Femur (tissue), 1 donor: Measurements from ENCODE around the gene ASXL1.
"Not testable (repeated sequence)": the region's sequence is repeated elsewhere in the genome, so short reads cannot be mapped to it uniquely, and the experiment has no call there.

Experiments used
- DNase-seq: peaks from one replicate; pipeline ENCODE4 v3.0.0-alpha.2; 2017

Gene ASXL1

DNA sequence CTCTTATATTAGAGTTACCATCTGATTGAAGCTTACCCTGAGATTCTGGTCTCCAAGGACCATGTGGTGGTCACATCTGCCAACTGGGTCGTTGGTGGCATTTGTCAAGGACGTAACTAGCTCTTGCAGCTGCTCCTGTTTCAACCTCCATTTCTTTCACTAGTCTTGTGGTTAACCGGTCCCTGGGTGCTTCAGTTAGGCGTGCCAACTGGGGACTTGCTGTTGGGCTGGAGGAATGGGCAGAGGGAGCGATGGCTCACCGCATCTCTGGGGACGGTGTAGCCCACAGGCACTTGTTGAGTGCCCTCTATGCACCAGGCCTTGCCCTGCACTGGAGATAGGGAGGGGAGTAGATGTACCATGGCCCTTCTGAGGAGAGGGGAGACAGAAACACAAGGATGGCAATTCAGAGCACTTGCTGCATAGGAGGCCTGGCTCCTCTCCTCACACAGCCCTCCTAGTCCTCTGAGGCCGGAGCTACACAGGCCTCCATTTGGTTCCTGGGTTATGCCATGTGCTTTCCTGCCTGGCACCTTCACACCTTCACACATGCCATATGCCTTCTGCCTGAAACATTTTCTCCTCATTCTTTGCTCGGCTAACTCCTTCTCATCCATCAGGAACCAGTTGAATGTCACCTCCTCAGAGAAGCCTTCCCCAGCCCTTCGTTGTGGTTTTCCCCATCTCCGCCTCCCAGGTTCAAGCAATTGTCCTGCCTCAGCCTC, 20.0 kb upstream of the ASXL1 start:
- DNase-seq: peak; percentile 42

DNA sequence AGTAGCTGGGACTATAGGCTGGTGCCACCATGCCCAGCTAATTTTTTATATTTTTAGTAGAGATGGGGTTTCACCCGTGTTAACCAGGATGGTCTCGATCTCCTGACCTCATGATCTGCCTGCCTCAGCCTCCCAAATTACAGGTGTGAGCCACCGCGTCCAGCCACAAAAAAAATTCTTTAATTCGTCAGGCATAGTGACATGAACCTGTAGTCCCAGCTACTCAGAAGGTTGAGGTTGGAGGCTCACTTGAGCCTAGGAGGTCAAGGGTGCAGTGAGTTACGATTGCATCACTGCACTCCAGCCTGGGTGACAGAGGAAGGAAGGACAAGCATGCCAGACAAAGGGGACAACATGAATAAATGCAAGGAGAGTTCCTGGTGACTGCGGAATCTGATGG, 19.5 kb upstream of the ASXL1 start:
- no peak for DNase-seq

DNA sequence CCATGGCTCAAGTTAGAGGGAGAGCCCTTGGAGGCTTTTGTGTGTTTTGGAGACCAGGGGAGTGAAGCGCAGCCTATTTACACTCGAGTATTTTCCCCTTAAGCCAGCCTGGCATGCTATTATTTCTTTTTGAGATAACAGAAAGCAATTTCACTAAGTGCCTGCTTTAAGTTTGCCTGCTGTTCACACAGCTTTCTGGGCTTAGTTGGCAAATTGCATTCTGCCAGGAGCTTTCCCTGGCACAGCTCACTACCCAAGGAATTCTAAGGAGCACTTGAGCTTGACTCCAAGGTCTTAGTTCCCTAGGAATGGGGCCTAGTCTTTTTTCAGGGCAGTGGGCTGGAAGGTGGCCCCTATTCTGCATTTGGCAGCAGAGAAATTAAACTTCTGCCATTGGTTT, 19.0 kb upstream of the ASXL1 start:
- no peak for DNase-seq

DNA sequence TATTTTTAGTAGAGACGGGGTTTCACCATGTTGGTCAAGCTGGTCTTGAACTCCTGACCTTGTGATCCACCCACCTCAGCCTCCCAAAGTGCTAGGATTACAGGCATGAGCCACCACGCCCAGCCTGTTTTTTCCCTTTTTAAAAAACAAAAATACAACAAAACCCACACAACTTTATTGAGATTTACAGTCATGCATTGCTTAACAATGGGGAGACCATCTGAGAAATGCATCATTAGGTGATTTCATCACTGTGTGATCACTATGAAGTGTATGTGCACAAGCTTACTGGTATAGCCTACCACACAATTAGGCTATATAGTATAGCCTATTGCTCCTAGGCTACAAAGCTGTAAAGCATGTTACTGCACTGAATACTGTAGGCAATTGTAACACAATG, 17.1 kb upstream of the ASXL1 start:
- DNase-seq: not testable (repeated sequence)

DNA sequence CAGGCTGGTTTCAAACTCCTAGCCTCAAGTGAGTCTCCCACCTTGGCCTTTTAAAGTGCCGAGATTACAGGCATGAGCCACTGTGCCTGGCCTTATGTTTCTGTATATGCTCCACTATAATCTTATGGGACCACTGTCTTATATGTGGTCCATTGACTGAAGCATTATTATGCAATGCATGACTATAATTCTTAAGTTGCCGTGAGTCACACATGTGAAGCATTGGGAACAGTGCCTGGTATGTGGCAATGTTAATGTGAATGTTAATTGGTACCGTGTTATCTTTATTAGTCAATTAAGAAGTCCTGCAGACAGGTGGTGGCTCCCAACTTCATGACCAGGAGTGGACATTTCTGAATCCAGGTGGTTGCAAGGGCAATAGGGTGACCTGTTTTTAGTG, 14.7 kb upstream of the ASXL1 start:
- DNase-seq: no peak

DNA sequence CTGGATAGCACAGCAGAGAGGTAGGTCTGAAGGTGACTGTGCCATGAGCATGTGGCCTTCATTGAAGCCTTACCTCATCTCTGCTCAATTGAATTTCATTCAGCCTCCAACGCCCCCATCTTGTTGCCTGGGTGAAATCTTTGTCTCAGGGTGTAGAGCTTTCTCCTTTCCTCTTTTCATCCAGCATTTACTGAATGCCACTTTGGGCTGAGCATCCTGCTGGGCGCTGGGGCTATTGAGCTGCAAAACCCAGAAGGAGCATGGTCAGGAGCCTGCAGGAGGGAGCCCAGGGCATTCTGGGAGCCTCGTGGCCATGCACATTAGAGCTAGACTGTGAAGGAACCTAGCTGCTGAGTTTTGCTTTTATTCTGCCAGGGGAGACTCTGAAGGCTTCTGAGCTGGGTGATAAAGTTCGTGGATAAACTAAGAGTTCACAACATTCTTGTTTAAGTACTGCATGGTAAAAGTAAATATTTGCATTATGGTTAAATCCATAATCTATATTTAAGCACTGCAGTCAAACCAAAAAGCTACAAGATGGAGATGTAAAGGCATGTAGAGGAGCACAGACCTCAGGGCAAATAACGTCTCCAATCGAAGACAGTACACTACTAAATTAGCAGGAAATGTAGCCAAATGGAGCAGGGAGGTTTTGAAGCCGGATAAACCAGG, 13.2 kb upstream of the ASXL1 start:
- no peak for DNase-seq

DNA sequence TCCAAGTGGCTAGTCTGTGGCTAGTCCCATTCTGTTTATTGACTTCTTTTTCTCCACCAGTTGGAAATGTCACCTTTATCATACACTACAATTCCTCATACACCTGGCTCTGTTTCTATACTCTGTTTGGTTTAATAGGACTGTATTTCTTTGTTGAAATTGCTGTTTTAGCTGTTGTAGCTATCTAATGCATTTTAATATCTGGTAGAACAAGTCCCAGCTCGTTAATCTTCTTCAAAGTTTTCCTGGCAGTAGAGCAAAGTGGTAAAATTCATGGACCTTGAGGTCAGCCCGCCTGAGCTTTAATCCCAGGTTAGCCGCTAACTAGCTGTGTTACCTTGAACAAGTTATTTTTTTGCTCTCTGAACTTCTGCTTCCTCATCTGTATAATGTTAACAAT, 9.9 kb upstream of the ASXL1 start:
- no peak for DNase-seq

DNA sequence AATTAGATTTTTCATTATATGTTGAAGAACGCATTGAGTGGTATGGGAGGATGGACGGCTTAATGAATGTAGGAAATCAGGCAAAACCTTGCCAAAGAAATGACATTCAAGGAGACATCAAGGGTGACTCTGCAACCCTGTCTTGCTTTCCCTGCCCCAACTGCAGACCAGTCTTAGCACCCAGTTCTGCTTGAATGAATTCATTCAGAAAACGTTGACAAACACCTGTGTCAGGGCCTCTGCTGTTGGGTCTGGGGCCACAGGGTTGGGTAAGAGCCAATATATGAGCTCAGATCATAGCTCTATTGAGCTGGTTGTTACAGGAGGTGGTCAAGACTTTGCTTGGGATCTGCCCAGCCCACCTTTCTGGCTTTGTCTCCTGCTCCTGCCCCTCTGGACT, 7.7 kb upstream of the ASXL1 start:
- DNase-seq: no peak

DNA sequence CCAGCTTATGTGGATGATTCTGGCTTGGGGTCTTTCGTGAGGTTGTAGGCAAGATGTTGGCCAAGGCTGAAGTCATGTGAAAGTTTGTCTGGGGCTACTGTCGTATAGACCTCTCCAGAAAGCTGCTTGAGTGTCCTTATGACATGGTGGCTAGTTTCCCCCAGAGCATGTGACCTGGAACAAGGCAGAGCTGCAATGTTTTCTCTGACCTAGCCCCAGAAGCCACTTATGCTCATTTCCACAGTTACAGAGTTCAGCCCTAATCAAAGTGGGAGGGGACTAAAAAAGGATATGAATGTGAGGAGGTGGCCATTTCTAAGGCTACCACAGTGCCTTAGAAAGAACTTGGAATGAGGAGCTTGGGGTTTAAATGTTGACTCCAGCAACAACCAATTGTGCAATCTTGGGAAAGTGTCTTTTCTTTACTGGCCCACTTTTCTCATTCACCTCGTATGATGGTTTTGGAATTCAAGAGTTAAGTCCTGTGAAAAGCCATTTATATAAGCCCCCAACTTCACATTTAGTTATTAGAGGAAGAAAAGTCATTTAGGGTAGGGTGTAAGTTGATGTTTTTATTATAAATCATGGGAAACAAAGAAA, 5.9 kb upstream of the ASXL1 start:
- DNase-seq: no peak

DNA sequence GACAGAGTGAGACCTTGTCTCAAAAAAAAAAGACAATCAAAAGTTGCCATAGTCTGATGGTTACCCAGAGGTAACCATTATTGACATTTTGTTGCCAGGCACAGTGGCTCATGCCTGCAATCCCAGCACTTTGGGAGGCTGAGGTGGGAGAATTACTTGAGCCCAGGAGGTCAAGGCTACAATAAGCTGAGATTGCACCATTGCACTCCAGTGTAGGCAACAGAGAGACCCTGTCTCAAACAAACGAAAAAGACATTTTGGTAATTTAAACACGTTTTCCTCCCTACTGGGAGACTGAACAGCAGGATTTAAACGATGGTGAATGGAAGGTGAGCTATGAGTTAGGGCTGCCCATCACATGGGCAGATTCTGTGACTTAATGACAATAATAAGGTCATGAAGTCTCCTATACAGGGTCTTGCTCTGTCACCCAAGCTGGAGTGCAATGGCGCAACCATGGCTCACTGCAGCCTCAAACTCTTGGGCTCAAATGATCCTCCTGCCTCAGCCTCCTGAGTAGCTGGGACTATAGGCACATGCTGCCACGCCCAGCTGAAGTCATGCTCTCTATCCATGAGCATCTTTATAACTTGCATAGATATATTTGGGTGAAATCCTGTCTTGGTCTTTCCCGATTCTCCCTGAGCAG, 4.2 kb upstream of the ASXL1 start:
- DNase-seq: no peak

DNA sequence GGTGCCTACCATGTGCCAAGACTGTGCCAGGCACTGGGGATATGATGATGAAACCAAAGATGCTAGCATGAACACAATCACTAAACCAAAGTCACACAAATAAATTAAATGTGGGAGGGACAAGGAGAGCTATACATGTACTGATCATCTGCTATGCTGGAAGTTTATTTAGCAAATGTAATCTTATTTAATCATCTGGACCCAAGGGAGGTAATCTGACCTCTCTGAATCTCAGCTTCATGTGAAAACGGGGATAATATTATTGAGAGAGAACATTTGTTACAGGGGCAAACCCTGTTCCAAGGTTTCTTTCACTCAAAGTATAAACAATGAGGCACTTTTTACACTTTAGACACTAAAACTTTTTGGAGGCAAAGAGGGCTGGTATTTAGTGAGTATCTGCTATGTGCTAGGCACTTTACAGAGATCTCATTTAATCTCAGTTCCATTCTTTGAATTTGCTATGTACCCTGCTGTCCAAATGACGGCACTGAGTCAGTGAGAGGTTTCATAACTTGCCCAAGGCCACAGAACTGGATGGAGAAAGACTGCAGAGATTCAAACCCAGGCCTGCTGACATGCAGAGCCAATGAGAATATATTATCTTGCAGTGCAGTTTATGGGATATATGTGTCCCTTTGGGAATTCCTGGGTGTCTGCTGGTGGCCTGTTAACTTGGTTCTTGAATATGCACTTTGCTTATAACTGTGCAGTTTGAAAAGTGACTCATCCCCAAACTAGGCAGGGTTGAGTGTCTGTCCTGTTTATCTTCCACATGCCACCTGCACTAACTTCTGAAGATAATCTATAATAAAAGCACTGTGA, 3.3 kb upstream of the ASXL1 start:
- no peak for DNase-seq

DNA sequence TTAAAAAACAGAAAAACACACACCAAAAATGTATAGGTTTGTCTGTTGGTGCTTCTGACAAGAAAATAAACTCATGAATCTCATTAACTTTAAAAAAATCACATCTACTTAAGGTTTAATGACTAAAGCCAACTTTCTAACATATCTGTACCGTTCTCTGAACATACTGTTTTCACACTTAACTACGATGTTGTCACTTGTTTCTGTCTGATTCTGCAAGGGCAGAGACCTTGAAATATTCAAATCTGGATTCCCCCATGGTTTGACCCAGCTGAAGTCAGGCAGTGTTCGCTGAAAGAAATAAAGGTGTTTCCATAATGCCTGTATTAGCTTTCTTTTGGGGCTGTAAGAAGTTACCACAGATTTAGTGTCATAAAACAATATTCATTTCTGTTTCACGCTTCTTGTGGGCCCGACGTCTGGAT, 2.7 kb upstream of the ASXL1 start:
- no peak for DNase-seq

DNA sequence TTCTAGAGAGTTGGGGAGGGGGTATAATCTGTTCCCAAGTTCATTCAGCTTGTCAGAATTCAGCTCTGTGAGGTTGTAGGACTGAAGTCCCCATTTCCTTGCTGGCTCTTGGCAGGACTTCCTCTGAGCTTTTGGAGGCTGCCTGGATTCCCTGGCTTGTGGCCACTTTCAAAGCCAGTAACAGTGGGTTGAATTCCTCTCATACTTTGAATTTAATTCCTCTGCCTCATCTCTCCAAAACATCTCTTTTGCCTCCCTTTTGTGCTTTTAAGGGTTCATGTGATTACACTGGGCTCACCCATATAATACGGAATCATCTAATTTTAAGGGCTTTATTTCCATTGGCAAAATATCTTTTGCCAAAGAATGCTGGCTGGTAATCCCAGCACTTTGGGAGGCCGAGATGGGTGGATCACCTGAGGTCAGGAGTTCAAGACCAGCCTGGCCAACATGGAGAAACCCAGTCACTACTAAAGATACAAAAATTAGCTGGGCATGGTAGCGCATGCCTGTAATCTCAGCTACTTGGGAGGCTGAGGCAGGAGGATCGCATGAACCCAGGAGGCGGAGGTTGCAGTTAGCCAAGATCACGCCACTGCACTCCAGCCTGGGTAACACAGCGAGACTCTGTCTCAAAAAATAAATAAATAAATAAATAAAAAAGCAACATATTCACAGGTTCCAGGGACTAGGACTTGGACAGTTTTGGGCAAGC, 2.1 kb upstream of the ASXL1 start:
- not testable (repeated sequence) for DNase-seq

DNA sequence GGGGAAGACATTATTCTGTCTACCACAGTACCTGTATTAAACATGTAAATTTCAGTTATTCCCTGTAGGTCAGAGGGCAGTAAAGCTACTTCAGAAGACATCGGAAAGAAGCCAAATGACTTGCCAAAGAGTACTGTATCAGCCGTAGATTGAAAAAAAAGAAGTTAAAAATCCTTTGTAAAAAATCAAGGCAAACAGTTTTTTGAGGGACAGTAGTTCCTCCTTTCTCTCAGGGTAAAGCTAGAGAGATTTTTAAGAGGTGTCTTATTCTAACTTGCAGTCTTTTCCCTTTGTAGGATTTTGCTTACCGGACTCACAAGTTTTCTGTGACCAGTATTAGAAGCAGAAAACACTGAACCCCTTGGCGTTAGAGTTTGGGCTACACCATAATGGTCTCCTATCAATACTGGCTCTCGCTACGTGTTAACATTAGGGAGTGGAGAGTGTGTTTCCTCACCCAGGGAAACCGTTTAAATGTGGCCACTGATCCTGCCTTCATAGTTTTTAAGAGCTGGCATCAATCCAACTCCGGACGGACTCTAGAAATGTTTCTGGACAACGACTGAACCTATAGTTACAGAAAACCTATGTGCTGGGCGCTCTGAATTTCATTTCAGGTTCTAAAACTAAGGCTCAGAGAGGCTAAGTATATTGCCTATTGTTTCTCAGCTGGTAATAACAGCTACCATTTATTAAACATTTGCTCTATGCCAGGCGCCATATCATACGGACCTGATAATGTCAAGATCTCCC, 1.3 kb upstream of the ASXL1 start:
- no peak for DNase-seq

DNA sequence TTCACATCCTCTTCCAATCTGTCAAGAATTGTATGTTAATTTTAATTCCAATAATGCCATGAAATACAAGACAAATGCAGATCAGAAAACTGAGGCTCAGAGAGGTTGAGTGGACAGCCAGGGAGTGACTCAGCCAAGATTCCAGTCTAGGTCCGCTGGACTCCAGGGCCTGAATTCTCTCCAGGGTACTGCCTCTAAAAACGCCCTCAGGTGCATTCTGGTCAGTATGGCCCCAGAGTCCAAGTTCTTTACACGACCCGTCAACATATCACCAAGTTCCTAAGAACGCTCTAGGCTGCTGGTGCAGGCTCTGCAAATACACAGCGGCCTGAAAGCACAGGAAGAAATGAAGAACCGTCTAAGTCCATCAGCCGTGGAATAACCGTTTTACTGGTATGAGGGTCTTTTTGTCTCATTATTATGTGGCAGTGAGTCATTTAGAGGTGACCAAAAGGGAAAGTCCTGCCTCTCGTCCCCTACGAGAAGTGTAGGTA, 709 bp upstream of the ASXL1 start:
- DNase-seq: no peak

DNA sequence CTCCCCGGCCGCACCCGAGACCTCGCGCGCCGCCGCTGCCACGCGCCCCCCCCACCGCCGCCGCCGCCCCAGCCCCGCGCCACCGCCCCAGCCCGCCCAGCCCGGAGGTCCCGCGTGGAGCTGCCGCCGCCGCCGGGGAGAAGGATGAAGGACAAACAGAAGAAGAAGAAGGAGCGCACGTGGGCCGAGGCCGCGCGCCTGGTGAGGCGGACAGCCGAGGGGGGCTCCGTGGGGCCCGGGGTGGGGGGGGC, 426 bp downstream of the ASXL1 start:
- DNase-seq: no peak

DNA sequence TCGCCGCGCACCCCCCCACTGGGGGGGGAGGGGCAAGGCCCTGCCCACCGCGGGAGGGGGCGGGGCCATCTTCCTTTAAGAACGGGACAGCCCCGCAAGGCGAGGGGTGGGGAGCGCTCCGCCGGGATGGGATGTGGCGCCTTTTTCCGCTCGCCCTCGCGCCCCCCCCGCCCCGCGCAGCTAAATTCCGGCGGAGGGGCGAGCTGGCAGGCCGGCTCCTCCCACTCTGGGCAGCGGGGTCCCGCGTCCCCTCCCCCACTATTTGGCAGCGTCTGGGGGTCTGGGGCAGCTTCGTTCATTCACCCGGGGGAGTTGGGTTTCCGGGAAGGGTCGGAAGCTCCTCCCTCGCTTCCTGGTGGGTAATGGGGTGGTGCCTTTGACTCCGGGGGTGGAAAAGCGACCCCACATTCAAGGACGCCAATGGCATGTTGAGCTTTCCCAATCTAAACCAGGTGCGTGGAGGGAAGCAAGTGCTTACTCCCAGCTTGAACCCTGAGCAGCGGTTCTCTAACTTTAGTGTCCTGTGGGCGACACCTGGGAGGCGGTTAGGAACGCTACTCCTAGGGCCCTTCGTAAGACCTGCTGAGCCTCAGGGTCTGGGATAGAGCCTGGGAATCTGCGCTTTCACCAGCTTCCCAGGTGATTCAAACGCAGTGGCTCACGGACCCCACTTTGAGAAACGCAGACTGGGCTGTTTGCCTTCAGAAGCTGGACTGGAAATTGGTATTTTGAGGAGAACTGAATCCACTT, 927 bp downstream of the ASXL1 start:
- peak; percentile 87 for DNase-seq

DNA sequence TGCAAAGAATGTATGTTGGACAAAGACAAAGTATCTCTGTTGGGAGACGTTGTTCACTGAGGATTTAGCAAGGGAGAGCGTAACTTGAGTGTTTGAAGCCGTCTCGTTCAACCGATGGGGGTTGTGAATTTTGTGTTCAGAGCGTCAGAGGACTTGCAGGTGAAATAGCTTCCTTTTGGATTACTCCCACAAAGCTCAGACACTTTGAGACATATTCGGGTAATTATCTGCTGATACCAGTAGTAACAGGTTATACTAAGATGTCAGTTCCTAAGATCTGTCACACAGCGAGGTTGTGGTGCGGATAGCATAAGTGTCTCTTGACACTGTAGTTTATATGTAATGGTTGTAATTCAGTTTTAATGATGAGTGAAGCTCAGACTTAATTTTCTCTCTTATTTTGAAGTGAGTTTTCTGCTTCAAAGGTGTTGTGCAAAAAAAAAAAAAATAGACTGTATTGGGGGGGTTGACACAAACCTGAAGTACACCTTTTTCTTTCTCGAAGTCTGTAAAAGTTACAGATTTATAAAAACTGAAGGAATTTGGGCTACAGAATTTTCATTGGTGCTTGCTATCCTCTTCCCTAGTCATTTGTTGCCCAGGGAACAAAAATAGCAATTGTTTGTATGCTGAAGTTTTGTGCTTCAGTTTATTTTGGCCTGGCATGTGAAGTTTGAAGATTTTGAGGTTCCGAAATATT, 1.7 kb downstream of the ASXL1 start:
- DNase-seq: no peak

DNA sequence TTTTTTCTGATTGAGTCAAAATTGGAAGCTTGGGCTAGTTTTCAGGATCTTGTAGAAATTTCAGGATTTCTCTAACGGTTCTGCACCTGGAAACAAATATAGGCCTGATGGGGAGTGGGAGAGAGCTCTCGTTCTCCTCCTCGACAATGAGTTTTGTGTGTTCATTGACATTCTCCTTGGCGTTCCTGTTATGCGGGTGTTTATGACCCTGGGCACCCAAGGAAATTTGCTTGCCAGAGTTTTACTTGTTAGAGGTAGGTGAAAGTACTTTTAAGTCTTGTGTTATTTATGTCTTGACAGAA, 2.2 kb downstream of the ASXL1 start:
- DNase-seq: no peak

DNA sequence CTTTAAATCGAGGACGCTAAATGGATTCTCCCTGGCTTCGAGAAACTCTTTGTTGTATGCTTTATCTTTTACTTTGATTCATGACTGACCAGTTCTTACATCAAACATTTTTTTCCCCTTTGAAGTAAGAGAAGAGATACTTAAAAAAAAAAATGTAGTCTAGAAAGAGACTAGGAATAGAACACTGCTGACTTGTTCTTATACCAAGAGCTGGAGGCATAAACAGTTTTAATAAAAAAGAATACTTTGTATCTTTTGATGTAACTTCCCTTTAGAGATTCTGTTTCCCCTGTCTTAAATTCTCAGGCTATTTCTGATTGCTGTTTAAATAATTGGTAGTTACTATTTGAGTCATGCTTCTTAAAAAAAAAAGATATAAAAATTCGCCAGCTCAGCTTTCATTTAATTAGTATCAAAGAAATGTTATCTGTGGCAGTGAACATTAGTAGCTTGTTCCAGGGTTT, 4.8 kb downstream of the ASXL1 start:
- DNase-seq: no peak
